Measurements from ENCODE around the gene DDIT4.

The DDIT4 gene

DNA sequence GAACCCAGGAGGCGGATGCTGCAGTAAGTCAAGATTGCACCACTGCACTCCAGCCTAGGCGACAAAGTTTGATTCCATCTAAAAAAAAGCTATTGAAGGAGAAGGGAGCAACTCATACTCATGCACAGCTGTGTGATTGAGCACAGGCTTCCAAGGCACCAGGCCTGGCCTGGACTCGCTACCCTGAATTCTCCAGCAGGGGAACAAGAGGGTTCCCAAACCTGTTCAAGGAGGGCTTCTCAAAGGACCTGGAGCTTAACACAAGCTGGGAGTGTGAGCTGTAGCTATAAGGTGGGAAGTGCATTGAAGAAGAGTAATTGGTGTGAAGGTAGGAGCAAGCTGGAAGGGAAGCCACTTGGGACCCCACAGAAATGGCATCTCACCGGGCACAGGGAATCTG lies 15.1 kb upstream of the DDIT4 start:
- TF ChIP-seq CTCF (IDR thresholded peaks at IDR 0.05; ENCODE audit: low read depth, low read length) = no peak
- H3K4me3 ChIP-seq (ENCODE audit: low read depth, low read length) = no peak overlapping the region

DNA sequence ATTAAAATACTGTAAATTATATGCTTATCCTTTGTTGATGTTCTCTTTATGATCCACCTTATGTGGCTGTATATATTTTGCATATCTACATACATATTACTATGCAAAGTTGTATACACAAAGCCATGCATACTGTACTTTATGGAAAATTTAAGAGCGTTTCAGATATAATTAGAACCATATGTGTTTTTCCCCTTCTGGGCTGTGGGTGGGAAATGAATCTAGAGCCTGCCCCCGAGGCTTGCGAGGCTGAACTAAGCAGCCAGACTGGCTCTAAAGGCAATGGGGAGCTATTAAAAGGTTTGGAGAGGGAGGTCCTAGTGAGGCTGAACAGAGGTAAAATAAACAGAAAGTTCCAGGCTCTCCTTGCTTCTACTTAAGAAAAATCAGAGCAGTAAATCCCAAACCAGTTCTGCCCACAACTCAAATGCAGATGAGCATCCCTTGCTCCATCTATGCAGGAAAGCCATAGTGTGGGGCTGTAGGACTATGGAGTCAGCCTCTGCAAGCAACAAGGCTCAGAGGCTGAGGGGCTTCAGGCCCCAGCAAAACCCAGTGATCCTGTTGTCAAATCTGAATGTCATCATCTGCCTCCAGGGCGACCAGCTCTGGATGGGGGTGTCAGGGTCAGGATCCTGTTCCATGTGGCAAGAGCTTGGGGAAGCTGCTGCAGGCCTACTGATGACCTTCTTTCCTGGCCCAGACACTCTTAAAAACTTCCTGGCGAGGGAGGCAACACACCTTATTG lies 14.1 kb upstream of the DDIT4 start:
- TF ChIP-seq CTCF (IDR thresholded peaks at IDR 0.05; ENCODE audit: low read depth, low read length) = no peak
- H3K4me3 ChIP-seq (ENCODE audit: low read depth, low read length) = no peak overlapping the region

DNA sequence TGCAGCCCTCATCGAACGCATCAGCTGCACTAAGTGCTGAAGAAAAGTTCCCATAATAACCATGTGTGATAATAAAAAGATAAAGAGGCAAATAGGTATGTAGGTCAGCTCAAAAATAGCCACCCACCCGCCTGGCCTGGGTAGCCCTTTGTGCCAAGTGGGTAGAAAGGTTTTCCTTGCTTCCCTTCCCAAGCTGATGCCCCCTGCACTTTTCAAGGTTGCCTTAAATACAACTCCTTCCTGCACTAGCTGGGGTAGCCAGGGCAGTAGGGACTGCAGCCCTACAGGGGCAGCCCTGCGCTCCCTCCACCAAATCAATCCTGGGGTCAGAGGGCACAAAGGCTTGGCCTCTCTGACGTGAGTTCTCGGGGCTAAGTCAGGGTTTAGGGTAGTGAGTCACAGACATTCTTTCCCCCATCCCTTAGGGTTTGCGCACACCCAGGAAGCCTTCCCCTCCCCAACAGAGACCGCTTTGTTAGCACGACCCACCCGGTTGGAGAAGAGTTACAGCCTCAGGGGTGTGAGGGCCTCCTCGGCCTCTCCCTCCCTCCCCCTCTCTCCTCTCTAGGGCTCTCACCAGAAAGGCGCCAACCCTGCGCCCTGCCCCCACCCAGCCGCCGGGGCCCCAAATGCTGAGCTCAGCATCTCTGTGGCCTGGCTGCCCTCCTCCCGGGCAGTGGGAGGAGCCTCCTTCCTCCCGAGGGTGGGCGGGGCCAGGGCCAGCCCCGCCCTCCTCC lies 13.3 kb upstream of the DDIT4 start:
- H3K4me3 ChIP-seq (ENCODE audit: low read depth, low read length) = peak overlapping the region; percentile 43
- TF ChIP-seq CTCF (IDR thresholded peaks at IDR 0.05; ENCODE audit: low read depth, low read length) = no peak

GRCh38 chr10:72260976-72261783 lies 12.5 kb upstream of the DDIT4 start:
- H3K4me3 ChIP-seq (ENCODE audit: low read depth, low read length) = peak overlapping the region; percentile 43
- no peak for TF ChIP-seq CTCF (IDR thresholded peaks at IDR 0.05; ENCODE audit: low read depth, low read length)

DNA sequence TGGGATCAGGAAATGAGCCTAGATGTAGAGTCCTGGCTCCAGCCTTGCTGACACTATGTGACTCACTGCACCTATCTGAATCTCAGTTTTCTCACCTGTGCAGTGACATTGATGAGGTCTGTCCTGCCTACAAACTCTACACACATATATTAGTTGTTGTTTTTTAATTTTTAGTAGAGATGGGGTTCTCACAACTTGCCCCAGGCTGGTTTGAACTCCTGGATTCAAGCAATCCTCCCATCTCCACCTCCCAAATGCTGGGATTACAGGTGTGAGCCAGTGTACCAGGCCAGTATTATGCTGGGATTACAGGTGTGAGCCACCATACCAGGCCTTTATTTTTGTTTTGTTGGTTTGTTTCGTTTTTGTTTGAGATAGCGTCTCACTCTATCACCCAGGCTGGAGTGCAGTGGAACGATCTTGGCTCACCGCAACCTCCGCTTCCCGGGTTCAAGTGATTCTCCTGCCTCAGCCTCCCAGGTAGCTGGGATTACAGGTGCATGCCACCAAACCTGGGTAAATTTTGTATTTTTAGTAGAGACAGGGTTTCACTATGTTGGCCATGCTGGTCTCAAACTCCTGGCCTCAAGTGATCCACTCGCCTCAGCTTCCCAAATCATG lies 11.8 kb upstream of the DDIT4 start:
- H3K4me3 ChIP-seq (ENCODE audit: low read depth, low read length) = no peak overlapping the region
- TF ChIP-seq CTCF (IDR thresholded peaks at IDR 0.05; ENCODE audit: low read depth, low read length) = no peak

DNA sequence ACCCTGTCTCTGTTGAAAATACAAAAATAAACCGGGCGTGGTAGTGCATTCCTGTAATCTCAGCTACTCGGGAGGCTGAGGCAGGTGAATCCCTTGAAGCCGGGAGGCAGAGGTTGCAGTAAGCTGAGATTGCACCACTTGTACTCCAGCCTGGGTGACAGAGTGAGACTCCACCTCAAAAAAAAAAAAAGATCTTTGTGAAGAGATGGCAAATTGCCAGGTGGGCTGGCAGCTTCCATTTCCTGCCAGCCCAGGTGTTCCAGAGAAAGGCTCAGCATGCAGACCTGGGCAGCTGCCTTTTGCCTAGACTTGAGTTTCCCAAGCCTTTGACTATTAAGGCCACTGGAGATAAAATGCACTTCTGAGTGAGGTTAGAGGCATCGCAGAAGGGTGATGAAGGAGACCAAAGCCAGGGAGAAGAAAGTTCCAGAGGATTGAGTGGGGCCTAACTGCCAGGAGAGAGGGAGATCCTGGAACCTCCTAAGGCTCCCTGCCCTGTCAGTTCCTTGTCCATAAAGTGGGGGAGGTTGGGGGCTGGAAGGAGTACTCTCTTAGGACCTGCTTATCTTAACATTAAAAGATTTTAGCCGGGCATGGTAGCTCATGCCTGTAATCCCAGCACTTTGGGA lies 10.0 kb upstream of the DDIT4 start:
- H3K4me3 ChIP-seq (ENCODE audit: low read depth, low read length) = no peak overlapping the region
- no peak for TF ChIP-seq CTCF (IDR thresholded peaks at IDR 0.05; ENCODE audit: low read depth, low read length)
